HAP-1 (cell line): ENCODE measurements around the gene PPP3R2.
A peak's percentile ranks its signal among the peaks of the same experiment; 100 is the strongest.

Experiments
- DNase-seq, 2 experiments: peaks; one replicate each; pipeline ENCODE4 v3.0.0-alpha.2; 2016 to 2020; ENCODE audit warnings: low spot score in 2 of 2
- H3K27me3 ChIP-seq: fragments of 250-450 bp; sonication (Bioruptor Pico); 2 replicates; pipeline ENCODE4 v1.5.1; 2020; ENCODE audit warnings: low read depth, mild to moderate bottlenecking, moderate library complexity
- H3K36me3 ChIP-seq: fragments of 250-450 bp; sonication (Bioruptor Pico); replicated peaks from 2 replicates; pipeline ENCODE4 v1.5.1; 2020; ENCODE audit warnings: mild to moderate bottlenecking
- H3K4me1 ChIP-seq: fragments of 250-450 bp; sonication (Bioruptor Pico); 2 replicates; pipeline ENCODE4 v1.5.1; 2020; ENCODE audit warnings: mild to moderate bottlenecking
- H3K4me3 ChIP-seq: fragments of 250-450 bp; sonication (Bioruptor Pico); 2 replicates; pipeline ENCODE4 v1.5.1; 2020; ENCODE audit warnings: mild to moderate bottlenecking, moderate library complexity
- H3K9me3 ChIP-seq: fragments of 250-450 bp; sonication (Bioruptor Pico); 2 replicates; pipeline ENCODE4 v1.5.1; 2020; ENCODE audit warnings: mild to moderate bottlenecking, moderate library complexity
- in situ Hi-C: fragments of 300-500 bp; cut with MboI; formaldehyde crosslinking; loops from 3 replicates; pipeline ENCODE4 v1.14.3; 2020; ENCODE audit warnings: low sequenced_read_pairs, inconsistent platforms, mixed read lengths

Gene PPP3R2

DNA sequence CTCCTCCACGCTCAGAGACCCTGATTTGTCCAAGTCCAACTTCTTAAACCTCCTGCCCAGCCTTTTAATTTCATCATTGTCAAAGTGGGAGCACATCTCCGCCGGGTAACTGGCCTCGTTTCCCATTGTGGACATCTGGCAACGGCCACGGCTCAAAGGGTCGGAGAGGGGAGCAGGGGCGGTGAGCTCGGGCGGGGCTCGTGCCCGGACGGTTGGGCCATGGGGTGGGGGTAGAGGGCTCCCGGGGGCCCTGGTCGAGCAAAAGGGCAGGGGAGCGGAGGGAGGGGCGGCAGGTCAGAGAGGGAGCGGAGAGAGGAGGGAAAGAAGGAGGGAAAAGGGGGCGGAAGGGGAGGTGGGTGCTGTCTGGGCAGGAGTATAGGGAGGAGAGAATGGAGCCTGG, at the start of gene PPP3R2:
Gene PPP3R2 (minus strand): TSS at position 174 of the 400 bp plus-strand sequence. CDS start 48 bp downstream, at position 126.
- no peak for DNase-seq
- Histone ChIP-seq H3K4me1 (peaks cover 4% of the 10 kb centered on the region; the same call in 1 of the 2 replicates), H3K27me3 (no peaks in the 10 kb centered on the region), H3K36me3 (no peaks in the 10 kb centered on the region), H3K4me3 (no peak within 1 kb of the TSS), H3K9me3 (no peaks in the 10 kb centered on the region)
- in situ Hi-C loops: no loop called here

GRCh38 chr9:101639785-101640665, 45.3 kb upstream of the PPP3R2 start:
- Histone ChIP-seq H3K27me3 (no peaks in the 10 kb centered on the region; the same call in 1 of the 2 replicates), H3K4me1 (no peaks in the 10 kb centered on the region), H3K9me3 (no peaks in the 10 kb centered on the region; the same call in 1 of the 2 replicates), H3K36me3 (no peaks in the 10 kb centered on the region), H3K4me3 (no peak overlapping the region)
- in situ Hi-C loops: no loop called here
- DNase-seq: no peak

DNA sequence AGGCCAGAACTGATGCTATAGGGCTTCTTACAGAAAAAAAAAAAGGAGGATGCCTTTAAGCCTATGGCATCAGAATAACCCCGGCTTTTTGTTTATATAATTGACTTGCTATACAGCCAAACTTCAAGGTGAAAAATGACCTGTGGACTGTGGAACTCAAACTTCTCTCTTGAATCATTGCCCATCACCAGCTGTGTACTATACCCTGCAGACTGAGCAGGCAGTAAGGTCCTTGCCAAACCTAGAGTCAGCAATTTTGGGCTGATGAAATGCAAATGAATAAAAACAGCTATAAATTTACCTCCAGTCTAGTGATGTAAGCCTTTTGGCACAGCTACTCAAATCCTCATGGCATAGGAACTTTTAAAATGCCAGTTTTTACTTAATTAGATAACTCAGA, 44.5 kb upstream of the PPP3R2 start:
- Histone ChIP-seq H3K4me1 (no peaks in the 10 kb centered on the region), H3K27me3 (no peaks in the 10 kb centered on the region; the same call in 1 of the 2 replicates), H3K36me3 (no peaks in the 10 kb centered on the region), H3K4me3 (no peak overlapping the region), H3K9me3 (no peaks in the 10 kb centered on the region; the same call in 1 of the 2 replicates)
- no peak for DNase-seq
- in situ Hi-C loops: no loop called here

GRCh38 chr9:101636247-101636646, 41.5 kb upstream of the PPP3R2 start:
- no peak overlapping the region for H3K4me3 ChIP-seq
- H3K27me3 ChIP-seq: no peaks in the 10 kb centered on the region; the same call in 1 of the 2 replicates
- no peaks in the 10 kb centered on the region for H3K36me3 ChIP-seq
- DNase-seq: no peak
- no peaks in the 10 kb centered on the region for H3K4me1 ChIP-seq
- in situ Hi-C loops: no loop called here
- H3K9me3 ChIP-seq: no peaks in the 10 kb centered on the region; the same call in 1 of the 2 replicates

DNA sequence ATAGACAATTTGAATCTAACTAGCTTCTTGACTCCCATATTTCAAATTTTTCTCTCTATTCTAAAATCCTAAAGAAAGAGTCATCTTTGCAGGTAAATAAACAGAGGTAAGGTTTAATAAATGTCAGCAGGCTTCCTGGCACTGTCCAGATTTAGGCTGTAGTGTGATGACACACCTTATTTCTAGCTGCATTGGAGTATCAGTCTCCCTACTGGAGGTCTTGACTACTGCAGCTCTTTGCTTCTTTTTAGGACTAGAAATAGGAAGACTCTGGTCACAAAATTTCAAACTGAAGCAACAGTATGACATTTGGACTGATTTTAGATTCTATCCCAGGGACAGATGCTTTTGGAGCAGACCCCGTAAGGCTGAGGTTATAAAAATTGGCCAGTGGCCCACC, 40.7 kb upstream of the PPP3R2 start:
- no peaks in the 10 kb centered on the region; the same call in 1 of the 2 replicates for H3K27me3 ChIP-seq
- no peaks in the 10 kb centered on the region for H3K4me1 ChIP-seq
- no peak overlapping the region for H3K4me3 ChIP-seq
- no peak for DNase-seq
- no peaks in the 10 kb centered on the region for H3K36me3 ChIP-seq
- in situ Hi-C loops: no loop called here
- H3K9me3 ChIP-seq: no peaks in the 10 kb centered on the region; the same call in 1 of the 2 replicates

DNA sequence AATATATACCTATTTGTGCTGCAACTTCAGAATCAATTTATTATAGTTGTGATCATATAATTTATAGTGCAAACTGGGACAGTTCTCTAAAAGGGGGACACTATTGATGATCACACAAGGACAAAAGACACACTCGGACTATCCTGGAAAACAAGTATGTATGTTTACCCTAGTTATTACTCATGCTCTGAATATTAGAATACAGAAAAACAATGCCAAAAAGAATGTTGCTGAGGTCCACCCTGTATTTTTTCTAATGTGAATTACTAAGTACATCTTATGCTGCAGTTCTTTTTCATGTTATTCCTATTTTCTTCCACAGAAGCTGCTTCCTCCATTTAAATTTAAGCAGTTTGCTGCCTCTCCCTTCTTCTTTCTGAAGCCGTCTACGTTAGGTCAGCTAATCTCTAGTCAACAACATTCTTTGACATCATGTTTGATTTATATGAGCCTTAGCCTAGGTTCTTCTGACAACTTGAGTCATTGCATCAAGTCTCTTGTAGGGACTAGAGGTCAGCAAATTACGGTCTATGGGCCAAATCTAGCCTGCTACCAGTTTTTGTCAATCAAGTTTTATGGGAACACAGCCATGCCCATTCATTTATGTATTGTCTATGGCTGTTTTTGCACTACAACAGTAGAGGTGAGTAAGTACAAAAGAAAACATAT, 40.1 kb upstream of the PPP3R2 start:
- Histone ChIP-seq H3K36me3 (no peaks in the 10 kb centered on the region), H3K4me1 (no peaks in the 10 kb centered on the region), H3K27me3 (no peaks in the 10 kb centered on the region; the same call in 1 of the 2 replicates), H3K4me3 (no peak overlapping the region), H3K9me3 (no peaks in the 10 kb centered on the region; the same call in 1 of the 2 replicates)
- in situ Hi-C loops: no loop called here
- no peak for DNase-seq

GRCh38 chr9:101632611-101633010, 37.8 kb upstream of the PPP3R2 start:
- in situ Hi-C loops: no loop called here

GRCh38 chr9:101631892-101632291, 37.1 kb upstream of the PPP3R2 start:
- no peak overlapping the region for H3K4me3 ChIP-seq
- no peak for DNase-seq
- no peaks in the 10 kb centered on the region for H3K9me3 ChIP-seq
- no peaks in the 10 kb centered on the region for H3K36me3 ChIP-seq
- no peaks in the 10 kb centered on the region for H3K4me1 ChIP-seq
- H3K27me3 ChIP-seq: peaks cover 3% of the 10 kb centered on the region; the same call in 1 of the 2 replicates
- in situ Hi-C loops: no loop called here

More at GRCh38 chr9:101632611-101633010, 37.8 kb upstream of the PPP3R2 start:
- Histone ChIP-seq H3K27me3 (peaks cover 3% of the 10 kb centered on the region; the same call in 1 of the 2 replicates), H3K36me3 (no peaks in the 10 kb centered on the region), H3K4me3 (no peak overlapping the region), H3K4me1 (no peaks in the 10 kb centered on the region), H3K9me3 (no peaks in the 10 kb centered on the region)
- no peak for DNase-seq

DNA sequence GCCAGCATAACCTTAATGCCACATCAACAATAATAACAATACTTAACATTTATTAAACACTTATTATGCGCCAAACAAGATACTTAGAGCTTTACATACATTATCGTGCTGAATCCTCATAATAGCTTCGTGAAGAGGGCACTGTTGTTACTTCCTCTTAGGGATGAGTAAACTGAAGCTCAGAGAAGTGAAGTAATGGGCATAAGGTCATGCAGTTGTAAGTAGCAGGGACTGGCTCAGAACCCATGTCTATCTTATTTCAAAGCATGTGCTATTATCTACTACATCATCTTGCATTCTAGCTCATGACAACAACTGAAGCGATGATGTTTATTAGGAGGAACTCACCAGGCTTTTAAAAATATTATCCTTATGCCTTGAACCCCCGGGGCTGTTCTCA, 34.9 kb upstream of the PPP3R2 start:
- Histone ChIP-seq H3K36me3 (no peaks in the 10 kb centered on the region), H3K4me3 (no peak overlapping the region), H3K27me3 (peaks cover 3% of the 10 kb centered on the region; the same call in 1 of the 2 replicates), H3K4me1 (no peaks in the 10 kb centered on the region), H3K9me3 (no peaks in the 10 kb centered on the region)
- in situ Hi-C loops: no loop called here
- no peak for DNase-seq

GRCh38 chr9:101628173-101628572, 33.4 kb upstream of the PPP3R2 start:
- Histone ChIP-seq H3K36me3 (no peaks in the 10 kb centered on the region), H3K4me3 (no peak overlapping the region), H3K9me3 (no peaks in the 10 kb centered on the region), H3K4me1 (no peaks in the 10 kb centered on the region), H3K27me3 (peaks cover 3% of the 10 kb centered on the region; the same call in 1 of the 2 replicates)
- in situ Hi-C loops: no loop called here
- peak in 1 of 2 experiments; percentile 12 for DNase-seq

DNA sequence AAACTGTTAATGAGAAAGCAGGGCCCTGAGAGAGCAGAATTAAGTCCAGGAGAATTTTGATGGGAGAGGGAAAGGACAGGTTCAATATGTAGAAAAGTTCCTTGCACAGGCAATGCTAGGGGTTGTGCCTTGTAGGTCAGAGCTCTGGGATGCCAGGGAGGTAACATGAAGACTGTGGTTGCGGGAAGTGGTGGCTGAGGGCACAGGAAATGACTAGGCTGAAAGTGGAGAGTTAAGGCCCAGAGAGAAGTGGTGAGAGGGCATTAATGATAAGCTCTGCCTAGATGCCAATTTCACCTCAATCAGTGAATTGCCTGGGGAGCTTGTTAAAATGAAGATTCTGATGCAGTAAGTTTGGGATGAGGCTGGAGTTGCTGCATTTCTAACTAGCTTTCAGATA, 31.5 kb upstream of the PPP3R2 start:
- H3K4me3 ChIP-seq: no peak overlapping the region
- H3K36me3 ChIP-seq: no peaks in the 10 kb centered on the region
- no peak for DNase-seq
- peaks cover 3% of the 10 kb centered on the region; the same call in 1 of the 2 replicates for H3K27me3 ChIP-seq
- H3K4me1 ChIP-seq: no peaks in the 10 kb centered on the region
- H3K9me3 ChIP-seq: no peaks in the 10 kb centered on the region
- in situ Hi-C loops: no loop called here

GRCh38 chr9:101625876-101626275, 31.1 kb upstream of the PPP3R2 start:
- in situ Hi-C loops: no loop called here
- H3K4me3 ChIP-seq: no peak overlapping the region
- no peak for DNase-seq
- H3K4me1 ChIP-seq: no peaks in the 10 kb centered on the region
- no peaks in the 10 kb centered on the region for H3K36me3 ChIP-seq
- H3K27me3 ChIP-seq: peaks cover 3% of the 10 kb centered on the region; the same call in 1 of the 2 replicates
- no peaks in the 10 kb centered on the region for H3K9me3 ChIP-seq

DNA sequence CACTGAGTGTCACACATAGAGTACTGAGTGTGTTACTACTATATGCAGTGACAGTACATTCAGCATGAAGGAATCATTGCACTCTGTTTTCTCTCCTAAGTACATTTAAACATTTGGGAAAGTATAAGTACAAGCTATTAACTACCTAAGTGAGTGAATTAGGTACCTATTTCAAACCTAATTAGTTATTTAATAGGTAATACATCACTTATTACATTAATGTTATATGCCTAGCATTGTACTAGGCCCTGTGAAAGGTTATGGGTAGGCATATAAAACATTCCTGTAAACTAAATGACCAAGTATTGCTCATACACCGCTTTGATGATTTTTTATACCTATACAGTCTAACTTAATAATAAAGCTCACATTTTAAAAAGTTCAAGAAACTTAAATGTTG, 25.7 kb upstream of the PPP3R2 start:
- H3K4me1 ChIP-seq: no peaks in the 10 kb centered on the region
- in situ Hi-C loops: no loop called here
- DNase-seq: no peak
- no peak overlapping the region for H3K4me3 ChIP-seq
- no peaks in the 10 kb centered on the region for H3K9me3 ChIP-seq
- no peaks in the 10 kb centered on the region for H3K36me3 ChIP-seq
- no peaks in the 10 kb centered on the region for H3K27me3 ChIP-seq

GRCh38 chr9:101618698-101619097, 23.9 kb upstream of the PPP3R2 start:
- H3K9me3 ChIP-seq: no peaks in the 10 kb centered on the region
- no peaks in the 10 kb centered on the region for H3K4me1 ChIP-seq
- H3K27me3 ChIP-seq: no peaks in the 10 kb centered on the region
- no peaks in the 10 kb centered on the region for H3K36me3 ChIP-seq
- DNase-seq: no peak
- in situ Hi-C loops: no loop called here
- no peak overlapping the region for H3K4me3 ChIP-seq
